Endothelial cell of hepatic sinusoid (primary cell): ENCODE results near the gene ATG2A.

Experiments
- in situ Hi-C: cut with HindIII; loops from 2 replicates; pipeline ENCODE4 v1.10.0; 2017; ENCODE audit warnings: low sequenced_read_pairs

The ATG2A gene

DNA sequence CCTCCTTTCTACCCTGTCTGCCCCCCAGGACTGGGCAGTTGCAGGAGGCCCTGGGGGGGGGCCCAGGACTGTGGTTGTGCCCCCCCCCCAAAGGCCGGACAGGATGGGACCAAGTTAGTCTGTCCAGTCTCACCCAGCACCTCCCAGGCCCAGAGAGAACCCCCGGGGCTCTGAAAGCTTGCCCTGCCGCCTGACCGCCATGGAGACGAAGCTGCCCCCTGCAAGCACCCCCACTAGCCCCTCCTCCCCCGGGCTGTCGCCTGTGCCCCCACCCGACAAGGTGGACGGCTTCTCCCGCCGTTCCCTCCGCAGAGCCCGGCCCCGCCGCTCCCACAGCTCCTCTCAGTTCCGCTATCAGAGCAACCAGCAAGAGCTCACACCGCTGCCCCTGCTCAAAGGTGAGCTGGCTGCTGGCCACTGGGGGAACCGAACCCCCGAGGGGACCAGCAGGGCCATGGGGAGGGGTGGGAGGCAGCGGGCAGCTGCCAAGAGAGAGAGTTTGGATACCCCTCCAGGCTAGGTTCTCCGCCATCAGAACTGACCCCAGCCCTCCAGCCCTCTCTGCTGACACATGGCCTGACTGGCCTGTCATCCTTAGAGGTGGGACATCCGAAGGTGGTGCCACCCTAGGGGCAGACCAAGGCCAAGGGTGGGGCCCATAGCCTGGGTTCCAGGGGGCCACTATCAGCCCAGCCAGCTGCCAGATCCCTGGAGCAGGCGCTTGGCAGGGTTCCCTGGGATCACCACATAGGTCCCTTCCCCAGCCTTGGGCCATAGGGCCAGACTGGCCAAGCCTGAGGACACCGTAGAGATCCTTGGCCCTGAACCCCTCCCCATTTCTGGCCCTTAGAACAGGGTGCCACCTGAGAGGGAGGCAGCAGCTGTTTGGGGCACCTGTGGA, 8.8 kb upstream of the ATG2A start:
- in situ Hi-C loops, result no loop called here

DNA sequence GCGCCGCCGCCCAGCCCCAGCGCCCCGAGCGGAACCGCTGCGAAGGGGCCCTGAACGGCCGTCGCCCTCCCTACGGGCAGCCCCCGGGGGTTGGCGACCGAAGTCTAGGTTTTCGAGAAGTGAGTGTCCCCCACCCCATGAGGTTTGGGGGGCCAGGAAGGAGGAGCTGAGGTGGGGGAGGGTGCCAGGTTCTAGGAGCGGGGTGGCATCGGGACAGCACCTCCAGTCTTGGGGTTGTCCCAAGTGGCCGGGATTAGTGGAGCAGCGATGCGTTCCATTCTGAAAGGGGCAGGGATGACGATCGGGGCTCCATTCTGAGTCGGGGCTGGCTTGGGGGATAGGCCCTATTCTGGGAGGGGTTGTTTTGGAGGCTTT, 7.9 kb upstream of the ATG2A start:
- in situ Hi-C loops, result no loop called here

DNA sequence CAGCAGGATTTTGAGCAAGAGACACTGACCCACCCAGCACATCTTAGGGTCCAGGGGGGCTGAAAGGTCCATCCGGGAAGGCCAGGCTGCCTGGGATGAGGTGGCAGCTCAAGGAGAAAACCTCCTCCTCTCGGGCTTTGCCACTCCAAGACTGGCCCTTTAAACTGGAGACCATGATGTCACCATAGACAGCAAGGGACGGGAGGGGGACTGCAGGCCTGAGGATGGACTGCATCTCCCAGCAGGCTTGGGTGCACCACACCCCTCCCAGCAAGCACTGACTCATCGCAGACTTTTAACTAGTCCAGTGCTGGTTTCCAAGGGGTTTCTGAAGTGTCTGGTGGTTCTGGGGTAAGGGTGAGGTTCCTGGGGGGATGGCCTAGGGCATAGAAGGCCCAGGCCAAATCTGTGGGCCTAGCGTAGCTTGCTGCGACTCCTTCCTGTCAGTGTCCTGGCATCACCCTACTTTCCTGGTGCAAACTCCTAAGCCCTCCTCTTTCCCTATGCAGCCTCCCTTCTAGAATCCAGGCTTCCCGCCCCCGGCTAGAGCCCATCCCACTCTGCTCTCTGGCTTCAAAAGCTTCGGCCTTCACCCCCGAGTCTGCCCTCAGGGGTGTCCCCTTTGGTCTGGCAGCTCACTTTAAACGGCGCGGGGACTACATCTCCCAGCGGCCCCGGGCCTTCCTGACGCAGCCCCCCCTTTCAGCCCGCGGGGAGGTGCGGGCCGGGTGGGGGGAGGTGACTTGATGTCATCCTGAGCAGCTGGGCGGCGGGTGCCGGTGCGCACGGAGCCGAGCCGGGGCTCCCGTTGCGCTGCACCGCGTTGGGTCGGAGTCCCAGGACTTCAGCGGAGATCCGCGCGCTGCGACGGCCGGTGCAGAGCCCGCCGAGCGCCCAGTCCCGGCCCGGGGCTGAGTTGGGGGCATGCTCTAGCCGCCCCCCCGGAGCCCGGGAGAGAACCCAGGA, 7.2 kb upstream of the ATG2A start, which contains the start of gene PPP2R5B:
Gene PPP2R5B, plus strand, starts transcription at position 746 of the 966 bp plus-strand sequence. CDS start 1,046 bp downstream, outside the sequence.
- in situ Hi-C loops, result no loop called here

- in situ Hi-C loops, result no loop called here
Measured at GRCh38 chr11:64923151-64923661, 6.2 kb upstream of the ATG2A start.

- in situ Hi-C loops, result no loop called here
Measured at GRCh38 chr11:64921384-64921783, 4.4 kb upstream of the ATG2A start.

DNA sequence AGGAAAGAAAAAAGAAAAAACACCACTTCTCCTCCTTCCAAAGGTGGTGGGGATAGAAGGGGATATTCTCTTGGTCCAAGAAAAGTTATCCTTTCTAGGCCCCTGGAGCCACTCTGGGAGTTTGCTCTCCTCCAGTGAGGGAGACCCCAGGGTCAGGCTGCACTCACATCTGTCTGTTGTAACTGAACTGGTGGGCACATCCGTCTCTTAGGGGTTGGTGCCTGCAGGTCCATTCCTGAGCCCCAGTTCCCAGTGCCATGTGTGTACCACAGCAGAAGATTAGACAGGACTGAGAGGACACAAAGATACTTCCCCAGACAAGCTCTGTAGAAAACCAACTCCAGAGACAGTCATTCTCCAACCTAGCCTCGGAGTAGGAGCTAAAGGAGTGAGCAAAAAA, 3.1 kb upstream of the ATG2A start:
- in situ Hi-C loops, result no loop called here

DNA sequence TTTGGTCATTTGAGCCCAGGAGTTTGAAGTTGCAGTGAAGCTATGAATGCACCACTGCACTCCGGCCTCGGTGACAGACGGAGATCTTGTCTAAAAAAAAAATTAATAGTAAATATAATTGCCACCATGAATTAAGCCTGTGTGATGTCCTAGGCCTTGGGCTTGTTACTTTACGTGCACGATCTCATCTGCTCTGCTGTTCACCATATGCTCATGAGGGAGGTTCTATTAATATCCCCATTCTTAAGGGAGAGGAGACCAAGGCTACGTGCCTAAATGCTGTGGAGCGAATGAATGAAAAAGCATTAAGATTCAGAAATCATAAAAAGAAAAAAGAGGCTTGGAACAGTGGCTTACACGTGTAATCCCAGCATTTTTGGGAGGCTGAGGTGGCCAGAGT, 2.6 kb upstream of the ATG2A start:
- in situ Hi-C loops, result no loop called here

DNA sequence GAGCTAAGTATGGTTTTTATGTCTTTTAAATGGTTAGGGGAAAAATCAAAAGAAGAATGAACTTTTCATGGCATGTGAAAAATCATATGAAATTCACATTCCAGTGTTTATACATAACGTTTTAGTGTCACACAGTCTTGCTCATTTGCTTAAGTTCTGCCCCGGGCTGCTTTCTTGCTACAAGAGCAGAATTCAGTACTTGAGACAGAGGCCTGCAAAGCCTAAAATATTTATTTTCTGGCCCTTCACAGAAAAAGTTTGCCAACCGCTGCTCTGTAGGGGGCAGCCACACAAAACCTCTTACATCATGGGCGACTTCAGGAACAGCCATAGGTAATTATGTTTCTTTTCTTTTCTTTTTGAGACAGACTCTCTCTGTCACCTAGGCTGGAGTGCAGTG, 1.0 kb upstream of the ATG2A start:
- in situ Hi-C loops, result no loop called here

DNA sequence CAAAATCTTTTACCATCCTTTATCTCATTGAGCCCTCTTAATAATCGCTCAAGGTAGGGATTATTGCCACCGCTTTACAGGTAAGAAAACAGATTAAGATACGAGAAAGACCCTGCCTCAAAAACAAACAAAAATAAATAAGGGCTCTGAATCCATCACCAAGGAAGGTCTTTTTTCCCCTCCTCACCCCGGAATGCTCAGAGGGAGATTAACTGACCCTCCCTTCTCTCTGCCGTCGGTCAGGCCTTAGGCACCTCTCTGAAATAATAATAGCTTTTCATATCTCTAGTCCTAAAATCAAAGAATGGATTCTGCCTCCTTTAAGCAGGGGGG, 620 bp upstream of the ATG2A start:
- in situ Hi-C loops, result no loop called here

DNA sequence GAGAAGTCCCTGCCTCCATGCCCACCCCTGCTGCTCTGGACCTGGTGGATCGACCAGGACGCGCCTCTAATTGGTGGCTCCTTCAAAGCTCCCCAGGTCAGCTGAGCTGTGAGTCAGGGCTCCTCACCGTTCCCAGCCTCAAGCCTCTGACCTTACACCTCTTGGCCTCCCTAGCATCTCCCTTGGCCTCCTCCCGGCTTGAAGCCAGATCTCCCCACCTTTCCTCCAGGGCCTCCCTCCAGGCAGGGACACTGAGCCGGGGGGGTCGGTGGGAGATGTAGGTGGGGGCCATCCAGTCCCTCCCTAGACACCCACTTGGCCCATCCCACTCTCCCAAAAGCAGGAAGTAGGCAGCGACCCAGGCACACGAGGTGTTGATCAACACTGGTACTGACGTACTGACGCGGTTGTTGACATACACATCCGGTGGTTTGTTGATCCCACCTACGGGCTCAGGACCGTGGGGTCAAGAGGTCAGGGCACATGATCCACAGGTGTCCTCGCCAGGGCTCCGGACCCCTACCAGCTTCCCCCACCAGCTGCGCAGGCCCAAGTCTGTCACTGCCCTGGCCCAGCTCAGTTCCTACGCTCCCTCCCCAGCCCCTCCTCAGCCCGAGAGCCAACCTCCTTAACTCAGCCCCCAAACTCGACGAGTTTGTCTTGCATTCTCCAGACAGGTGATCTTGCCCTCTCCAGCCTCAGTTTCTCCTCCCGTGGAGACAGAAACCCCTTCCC, 802 bp downstream of the ATG2A start:
- in situ Hi-C loops, result no loop called here

GRCh38 chr11:64915376-64915887, 1.6 kb downstream of the ATG2A start:
- in situ Hi-C loops, result no loop called here

DNA sequence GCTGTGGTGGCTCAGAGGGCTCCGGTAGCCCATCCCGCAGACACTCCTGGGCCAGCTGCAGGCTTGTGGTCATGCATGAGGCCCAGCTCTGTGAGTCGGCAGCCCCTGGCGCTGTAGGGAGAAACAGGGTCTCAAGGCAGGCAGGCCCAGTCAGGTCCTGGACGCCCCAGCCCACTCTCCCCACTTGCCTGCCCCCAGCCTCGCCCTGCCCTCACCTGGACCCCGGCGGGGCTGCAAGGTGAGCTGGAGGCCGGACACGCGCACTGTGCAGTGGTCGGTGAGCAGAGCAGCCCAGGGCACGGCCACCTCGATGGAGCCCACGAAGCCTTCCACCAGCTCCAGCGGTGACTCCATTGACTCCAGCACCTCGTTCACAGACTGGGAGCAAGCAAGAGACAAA, 2.9 kb downstream of the ATG2A start:
- in situ Hi-C loops, result no loop called here

GRCh38 chr11:64913171-64913727, 3.8 kb downstream of the ATG2A start:
- in situ Hi-C loops, result no loop called here

GRCh38 chr11:64911689-64912088, 5.3 kb downstream of the ATG2A start:
- in situ Hi-C loops, result no loop called here

DNA sequence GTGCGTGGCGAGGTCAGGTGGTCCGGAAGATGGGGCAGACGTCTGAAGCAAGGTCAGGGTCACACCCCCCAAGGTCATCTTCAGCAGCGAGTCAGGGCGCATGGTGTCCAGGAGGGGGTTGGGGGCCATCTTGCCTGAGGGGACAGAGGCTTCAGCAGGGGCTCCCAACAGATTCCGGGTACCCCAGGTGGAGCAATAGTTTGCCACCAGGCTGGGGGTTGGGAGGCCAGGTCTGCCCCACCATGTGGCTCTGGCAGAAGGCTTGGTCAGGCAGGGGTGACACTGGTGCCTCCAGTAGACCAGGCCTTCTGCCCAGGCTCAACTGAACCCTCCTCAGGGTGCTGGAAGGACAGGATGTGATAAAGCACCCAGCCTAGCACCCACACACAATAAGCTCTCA, 5.9 kb downstream of the ATG2A start:
- in situ Hi-C loops, result no loop called here

GRCh38 chr11:64910451-64911093, 6.4 kb downstream of the ATG2A start:
- in situ Hi-C loops, result no loop called here

GRCh38 chr11:64909653-64910343, 7.2 kb downstream of the ATG2A start:
- in situ Hi-C loops, result no loop called here

DNA sequence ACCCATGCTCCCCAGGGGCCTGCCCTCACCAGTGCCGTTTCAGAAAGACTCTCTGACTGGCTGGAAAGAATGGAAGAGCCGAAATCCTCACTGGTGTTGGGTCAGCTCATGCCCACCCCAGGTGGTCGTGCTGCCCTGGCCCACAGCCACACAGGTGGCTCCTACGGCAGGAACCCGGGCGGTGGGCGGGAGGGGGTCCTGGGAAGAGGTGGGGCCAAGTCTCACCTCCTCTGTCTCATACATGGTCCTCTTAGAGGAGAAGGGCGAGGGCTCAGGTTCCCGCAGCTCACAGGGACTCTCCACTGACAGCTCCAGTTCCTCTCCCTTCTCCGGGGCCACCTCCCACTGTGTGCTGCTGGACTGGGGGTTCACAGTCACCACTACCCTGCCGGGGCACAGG, 8.2 kb downstream of the ATG2A start:
- in situ Hi-C loops, result no loop called here

GRCh38 chr11:64906314-64906635, 10.7 kb downstream of the ATG2A start:
- in situ Hi-C loops, result no loop called here
